Panc1 (cell line): ENCODE results near the gene HECTD3. TPM values are rescaled to one million over a fixed set of nuclear protein-coding genes. Genes with fewer than 3 reads are reported as not detected.

Experiments used
- ATAC-seq: fragments of 200-7000 bp; cut with Tn5 transposase; 2 replicates; pipeline ENCODE4 v1.9.1; 2020; ENCODE audit warnings: mild to moderate bottlenecking, moderate library complexity
- BruUV-seq: library from RNA; stranded (reverse); fragments of 400-500 nt; replicated peaks from 2 replicates; lab custom pipeline; 2021; lab: Mats Ljungman, UMichigan
- CTCF ChIA-PET: fragments of 300-600 bp; sonication (Branson Sonifier 250); formaldehyde crosslinking; loops from one replicate; lab custom pipeline; 2022; ENCODE audit warnings: antibody characterized with exemption; lab: Charles Lee
- POLR2A ChIA-PET: fragments of 300-600 bp; sonication (Branson Sonifier 250); formaldehyde crosslinking; loops from one replicate; lab custom pipeline; 2022; ENCODE audit warnings: antibody characterized with exemption; lab: Charles Lee
- DNase-seq: peaks from one replicate; pipeline ENCODE4 v3.0.0-alpha.2; 2010; ENCODE audit warnings: low read depth, low spot score
- H3K27ac ChIP-seq: 2 replicates; pipeline ENCODE4 v1.5.1; 2011; ENCODE audit warnings: mild to moderate bottlenecking, low read length, inconsistent platforms
- H3K27me3 ChIP-seq: fragments of 200-500 bp; sonication (Bioruptor generic); 2 replicates; pipeline ENCODE4 v1.6.0; 2014; ENCODE audit warnings: low read length, inconsistent platforms; ENCODE audit not compliant: control insufficient read depth, insufficient read depth
- H3K36me3 ChIP-seq: fragments of 200-500 bp; sonication (Bioruptor generic); 2 replicates; pipeline ENCODE4 v1.5.1; 2014; ENCODE audit warnings: inconsistent platforms, mild to moderate bottlenecking, low read length, moderate library complexity; ENCODE audit not compliant: control insufficient read depth, insufficient read depth
- H3K4me1 ChIP-seq: 2 replicates; pipeline ENCODE4 v1.5.1; 2011; ENCODE audit warnings: inconsistent platforms, mild to moderate bottlenecking, low read length, moderate library complexity; ENCODE audit not compliant: control insufficient read depth, insufficient read depth
- H3K4me3 ChIP-seq, 2 experiments: 2 replicates each; pipeline ENCODE4 v1.5.1; 2011 to 2012; ENCODE audit warnings: low read depth in 2 of 2, low read length in 2 of 2, mild to moderate bottlenecking in 2 of 2, inconsistent platforms in 1 of 2, moderate library complexity in 1 of 2
- H3K9me3 ChIP-seq: fragments of 200-500 bp; sonication (Bioruptor generic); 2 replicates; pipeline ENCODE4 v1.5.1; 2014; ENCODE audit warnings: low read depth, mild to moderate bottlenecking, inconsistent platforms, low read length, moderate library complexity; ENCODE audit not compliant: control insufficient read depth, insufficient read depth
- POLR2AphosphoS5 ChIP-seq: IDR thresholded peaks from 2 replicates; pipeline ENCODE4 v1.6.1; 2012; ENCODE audit warnings: mild to moderate bottlenecking, low read depth, low read length, moderate library complexity
- SIN3A ChIP-seq: IDR thresholded peaks from 2 replicates; pipeline ENCODE4 v1.6.1; 2012; ENCODE audit warnings: low read depth, mild to moderate bottlenecking, low read length, moderate library complexity, borderline replicate concordance; ENCODE audit not compliant: insufficient read depth
- TCF7L2 ChIP-seq: IDR thresholded peaks from 2 replicates; pipeline ENCODE4 v1.6.1; 2011; ENCODE audit warnings: mild to moderate bottlenecking, low read depth, low read length, inconsistent platforms
- in situ Hi-C: cut with HindIII; loops from 2 replicates; pipeline ENCODE4 v1.10.0; 2016; ENCODE audit warnings: low sequenced_read_pairs, low pct_unique_long_range_greater_than_20kb
- intact Hi-C: fragments of 100-400 bp; cut with micrococcal nuclease; formaldehyde crosslinking; loops from one replicate; pipeline ENCODE4 v1.10.0; 2022; ENCODE audit not compliant: unreplicated experiment
- total RNA-seq: library from RNA; stranded (reverse); gene quantifications from one replicate; pipeline ENCODE4 v1.2.1, GENCODE V29; 2021; ENCODE audit not compliant: unreplicated experiment
- TF ChIP-seq, protein P1 (sequence below): fragments of 450-650 bp; IDR thresholded peaks from 2 replicates; pipeline ENCODE4 v1.5.1; 2017; ENCODE audit warnings: mild to moderate bottlenecking
- TF ChIP-seq, protein P2 (sequence below), 2 experiments: IDR thresholded peaks; 2 replicates each; pipeline ENCODE4 v1.6.1; 2011 to 2012; ENCODE audit warnings: low read depth in 2 of 2, control low read depth in 1 of 2, low read length in 1 of 2, mild to moderate bottlenecking in 1 of 2, moderate library complexity in 1 of 2; ENCODE audit not compliant: insufficient read depth in 1 of 2

HECTD3 gene
- total RNA-seq, 1 experiment from 2014 or later: 27.2 TPM

GRCh38 chr1:45008516-45008915 lies 2.6 kb downstream of the HECTD3 start:
- TF ChIP-seq, protein P1, sequence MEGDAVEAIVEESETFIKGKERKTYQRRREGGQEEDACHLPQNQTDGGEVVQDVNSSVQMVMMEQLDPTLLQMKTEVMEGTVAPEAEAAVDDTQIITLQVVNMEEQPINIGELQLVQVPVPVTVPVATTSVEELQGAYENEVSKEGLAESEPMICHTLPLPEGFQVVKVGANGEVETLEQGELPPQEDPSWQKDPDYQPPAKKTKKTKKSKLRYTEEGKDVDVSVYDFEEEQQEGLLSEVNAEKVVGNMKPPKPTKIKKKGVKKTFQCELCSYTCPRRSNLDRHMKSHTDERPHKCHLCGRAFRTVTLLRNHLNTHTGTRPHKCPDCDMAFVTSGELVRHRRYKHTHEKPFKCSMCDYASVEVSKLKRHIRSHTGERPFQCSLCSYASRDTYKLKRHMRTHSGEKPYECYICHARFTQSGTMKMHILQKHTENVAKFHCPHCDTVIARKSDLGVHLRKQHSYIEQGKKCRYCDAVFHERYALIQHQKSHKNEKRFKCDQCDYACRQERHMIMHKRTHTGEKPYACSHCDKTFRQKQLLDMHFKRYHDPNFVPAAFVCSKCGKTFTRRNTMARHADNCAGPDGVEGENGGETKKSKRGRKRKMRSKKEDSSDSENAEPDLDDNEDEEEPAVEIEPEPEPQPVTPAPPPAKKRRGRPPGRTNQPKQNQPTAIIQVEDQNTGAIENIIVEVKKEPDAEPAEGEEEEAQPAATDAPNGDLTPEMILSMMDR: no peak
- no peak for TF ChIP-seq SIN3A
- TF ChIP-seq TCF7L2: no peak
- TF ChIP-seq POLR2AphosphoS5: no peak
- TF ChIP-seq, protein P2, sequence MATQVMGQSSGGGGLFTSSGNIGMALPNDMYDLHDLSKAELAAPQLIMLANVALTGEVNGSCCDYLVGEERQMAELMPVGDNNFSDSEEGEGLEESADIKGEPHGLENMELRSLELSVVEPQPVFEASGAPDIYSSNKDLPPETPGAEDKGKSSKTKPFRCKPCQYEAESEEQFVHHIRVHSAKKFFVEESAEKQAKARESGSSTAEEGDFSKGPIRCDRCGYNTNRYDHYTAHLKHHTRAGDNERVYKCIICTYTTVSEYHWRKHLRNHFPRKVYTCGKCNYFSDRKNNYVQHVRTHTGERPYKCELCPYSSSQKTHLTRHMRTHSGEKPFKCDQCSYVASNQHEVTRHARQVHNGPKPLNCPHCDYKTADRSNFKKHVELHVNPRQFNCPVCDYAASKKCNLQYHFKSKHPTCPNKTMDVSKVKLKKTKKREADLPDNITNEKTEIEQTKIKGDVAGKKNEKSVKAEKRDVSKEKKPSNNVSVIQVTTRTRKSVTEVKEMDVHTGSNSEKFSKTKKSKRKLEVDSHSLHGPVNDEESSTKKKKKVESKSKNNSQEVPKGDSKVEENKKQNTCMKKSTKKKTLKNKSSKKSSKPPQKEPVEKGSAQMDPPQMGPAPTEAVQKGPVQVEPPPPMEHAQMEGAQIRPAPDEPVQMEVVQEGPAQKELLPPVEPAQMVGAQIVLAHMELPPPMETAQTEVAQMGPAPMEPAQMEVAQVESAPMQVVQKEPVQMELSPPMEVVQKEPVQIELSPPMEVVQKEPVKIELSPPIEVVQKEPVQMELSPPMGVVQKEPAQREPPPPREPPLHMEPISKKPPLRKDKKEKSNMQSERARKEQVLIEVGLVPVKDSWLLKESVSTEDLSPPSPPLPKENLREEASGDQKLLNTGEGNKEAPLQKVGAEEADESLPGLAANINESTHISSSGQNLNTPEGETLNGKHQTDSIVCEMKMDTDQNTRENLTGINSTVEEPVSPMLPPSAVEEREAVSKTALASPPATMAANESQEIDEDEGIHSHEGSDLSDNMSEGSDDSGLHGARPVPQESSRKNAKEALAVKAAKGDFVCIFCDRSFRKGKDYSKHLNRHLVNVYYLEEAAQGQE (IDR thresholded peaks at IDR 0.05; ENCODE audit: insufficient read depth in 1 of 2, low read depth in 2 of 2, low read length in 1 of 2): no peak
- ATAC-seq (no peak), DNase-seq (no peak)
- CTCF ChIA-PET: interaction anchor here (0.5 kb wide), 1 partner anchor 289 kb away, joined by 12 read pairs; no protein-coding TSS in a partner anchor
- Histone ChIP-seq H3K4me1 (peaks cover 17% of the 10 kb centered on the region), H3K36me3 (no peaks in the 10 kb centered on the region; the same call in none of the 2 replicates), H3K4me3 (no peak overlapping the region), H3K9me3 (no peaks in the 10 kb centered on the region), H3K27ac (no peak overlapping the region), H3K27me3 (no peaks in the 10 kb centered on the region)
- in situ Hi-C loops: no loop called here
- POLR2A ChIA-PET: no interaction called here
- BruUV-seq: no TSS peak
- intact Hi-C loops: no loop called here

- intact Hi-C loops: no loop called here
- no peaks in the 10 kb centered on the region for H3K9me3 ChIP-seq
- H3K4me1 ChIP-seq: peaks cover 14% of the 10 kb centered on the region
- H3K4me3 ChIP-seq: no peak overlapping the region
- no peak for ATAC-seq
- no peak for DNase-seq
- H3K27me3 ChIP-seq: no peaks in the 10 kb centered on the region
- CTCF ChIA-PET: no interaction called here
- in situ Hi-C loops: no loop called here
- POLR2A ChIA-PET: no interaction called here
- TF ChIP-seq TCF7L2: no peak
- TF ChIP-seq, protein P2 (IDR thresholded peaks at IDR 0.05; ENCODE audit: insufficient read depth in 1 of 2, low read depth in 2 of 2, low read length in 1 of 2): no peak
- no peak for TF ChIP-seq POLR2AphosphoS5
- no peak for TF ChIP-seq SIN3A
- TF ChIP-seq, protein P1: no peak
- no TSS peak for BruUV-seq
- no peak overlapping the region for H3K27ac ChIP-seq
- H3K36me3 ChIP-seq: no peaks in the 10 kb centered on the region; the same call in none of the 2 replicates
Measured at GRCh38 chr1:45008076-45008475, 3.0 kb downstream of the HECTD3 start.
